IMR-90 (cell line): ENCODE data around the gene IFT57. TPM values are rescaled to one million over a fixed set of nuclear protein-coding genes. Genes with fewer than 3 reads are reported as not detected.

Experiments
- ATAC-seq: fragments of 200-7000 bp; cut with Tn5 transposase; 2 replicates; pipeline ENCODE4 v1.9.1; 2020; ENCODE audit warnings: low read depth, mild to moderate bottlenecking, moderate library complexity
- BruUV-seq: library from RNA; stranded (reverse); fragments of 400-500 nt; replicated peaks from 2 replicates; lab custom pipeline; 2021; lab: Mats Ljungman, UMichigan
- CTCF ChIA-PET: fragments of 300-600 bp; formaldehyde crosslinking; extraction: SDS; loops from one replicate; lab custom pipeline; 2021; ENCODE audit warnings: antibody characterized with exemption; lab: Yijun Ruan, JAX
- POLR2A ChIA-PET: fragments of 300-600 bp; sonication (Branson Sonifier 250); formaldehyde crosslinking; loops from one replicate; lab custom pipeline; 2022; ENCODE audit warnings: antibody characterized with exemption; ENCODE audit not compliant: unreplicated experiment; lab: Charles Lee
- DNase-seq: peaks from one replicate; pipeline ENCODE4 v3.0.0; 2013
- H2AFZ ChIP-seq: replicated peaks from 2 replicates; pipeline ENCODE3; 2013; ENCODE audit warnings: low read length, mild to moderate bottlenecking; ENCODE audit not compliant: poor library complexity
- H2AK5ac ChIP-seq: 2 replicates; pipeline ENCODE4 v1.6.1; 2013; ENCODE audit warnings: low read depth, low read length, inconsistent platforms
- H2AK9ac ChIP-seq: replicated peaks from 2 replicates; pipeline ENCODE3; 2013; ENCODE audit warnings: mild to moderate bottlenecking, low read depth, low read length, moderate library complexity; ENCODE audit not compliant: poor library complexity
- H2BK120ac ChIP-seq: 2 replicates; pipeline ENCODE4 v1.6.1; 2013; ENCODE audit warnings: low read depth, low read length, inconsistent platforms
- H2BK15ac ChIP-seq: 3 replicates; pipeline ENCODE4 v1.6.1; 2013; ENCODE audit warnings: low read depth, low read length, inconsistent platforms
- H2BK20ac ChIP-seq: 2 replicates; pipeline ENCODE4 v1.6.1; 2013; ENCODE audit warnings: low read depth, mild to moderate bottlenecking, inconsistent platforms, low read length, moderate library complexity
- H2BK5ac ChIP-seq: 2 replicates; pipeline ENCODE4 v1.6.1; 2013; ENCODE audit warnings: mild to moderate bottlenecking, low read depth, low read length, inconsistent platforms; ENCODE audit not compliant: poor library complexity, severe bottlenecking
- H3K14ac ChIP-seq: replicated peaks from 2 replicates; pipeline ENCODE4 v1.6.1; 2013; ENCODE audit warnings: low read depth, low read length, inconsistent platforms
- H3K18ac ChIP-seq: 2 replicates; pipeline ENCODE4 v1.6.1; 2013; ENCODE audit warnings: low read depth, low read length, control low read depth
- H3K23ac ChIP-seq: 2 replicates; pipeline ENCODE4 v1.6.1; 2013; ENCODE audit warnings: low read depth, low read length, inconsistent platforms
- H3K27ac ChIP-seq: 2 replicates; pipeline ENCODE4 v1.5.1; 2013; ENCODE audit warnings: mild to moderate bottlenecking, control low read depth, low read length; ENCODE audit not compliant: insufficient read depth
- H3K27me3 ChIP-seq: 2 replicates; pipeline ENCODE4 v1.6.1; 2013; ENCODE audit warnings: low read length; ENCODE audit not compliant: control insufficient read depth, insufficient read depth
- H3K36me3 ChIP-seq: 2 replicates; pipeline ENCODE4 v1.6.1; 2013; ENCODE audit warnings: low read length, mixed read lengths; ENCODE audit not compliant: control insufficient read depth, insufficient read depth
- H3K4ac ChIP-seq: 2 replicates; pipeline ENCODE4 v1.6.1; 2013; ENCODE audit warnings: low read depth, low read length, inconsistent platforms
- H3K4me1 ChIP-seq: 2 replicates; pipeline ENCODE4 v1.6.1; 2013; ENCODE audit warnings: low read length, mixed read lengths; ENCODE audit not compliant: control insufficient read depth, insufficient read depth
- H3K4me2 ChIP-seq: 2 replicates; pipeline ENCODE4 v1.6.1; 2013; ENCODE audit warnings: low read depth, mild to moderate bottlenecking, control low read depth, low read length, moderate library complexity
- H3K4me3 ChIP-seq: 2 replicates; pipeline ENCODE4 v1.5.1; 2013; ENCODE audit warnings: low read depth, mild to moderate bottlenecking, control low read depth, low read length, moderate library complexity; ENCODE audit not compliant: insufficient read depth
- H3K56ac ChIP-seq: 2 replicates; pipeline ENCODE4 v1.6.1; 2013; ENCODE audit warnings: low read length, inconsistent platforms; ENCODE audit not compliant: insufficient read depth; ENCODE audit errors: extremely low read depth
- H3K79me1 ChIP-seq, 2 experiments: 2 replicates each; pipeline ENCODE4 v1.6.1; 2013; ENCODE audit warnings: low read length in 2 of 2, inconsistent platforms in 1 of 2, low read depth in 1 of 2
- H3K9ac ChIP-seq: 2 replicates; pipeline ENCODE4 v1.6.1; 2013; ENCODE audit warnings: low read depth, low read length, control low read depth
- H3K9me1 ChIP-seq: 2 replicates; pipeline ENCODE4 v1.6.1; 2013; ENCODE audit warnings: low read length, inconsistent platforms; ENCODE audit not compliant: insufficient read depth
- H3K9me3 ChIP-seq: 2 replicates; pipeline ENCODE4 v1.6.1; 2013; ENCODE audit warnings: low read length; ENCODE audit not compliant: control insufficient read depth, insufficient read depth
- H4K20me1 ChIP-seq: 2 replicates; pipeline ENCODE4 v1.6.1; 2013; ENCODE audit warnings: low read length, inconsistent platforms; ENCODE audit not compliant: insufficient read depth
- H4K5ac ChIP-seq: 2 replicates; pipeline ENCODE4 v1.6.1; 2013; ENCODE audit warnings: mild to moderate bottlenecking, low read depth, low read length, control low read depth
- H4K8ac ChIP-seq, 2 experiments: 2 replicates each; pipeline ENCODE4 v1.6.1; 2013; ENCODE audit warnings: low read depth in 2 of 2, low read length in 2 of 2, control low read depth in 1 of 2, inconsistent platforms in 1 of 2
- H4K91ac ChIP-seq: 2 replicates; pipeline ENCODE4 v1.6.1; 2013; ENCODE audit warnings: low read depth, low read length, inconsistent platforms; ENCODE audit not compliant: insufficient read depth
- BHLHE40 ChIP-seq: fragments of 150-350 bp; IDR thresholded peaks from 2 replicates; pipeline ENCODE4 v1.6.1; 2016; ENCODE audit warnings: mild to moderate bottlenecking, low read depth, low read length
- CEBPB ChIP-seq: IDR thresholded peaks from 2 replicates; pipeline ENCODE4 v1.6.1; 2012; ENCODE audit warnings: low read depth, low read length, improper control_type of control experiment
- CHD1 ChIP-seq: IDR thresholded peaks from 2 replicates; pipeline ENCODE4 v1.6.1; 2012; ENCODE audit warnings: low read depth, low read length, improper control_type of control experiment
- CTCF ChIP-seq: conservative IDR thresholded peaks from 2 replicates; pipeline ENCODE4 v1.5.1; 2012; ENCODE audit warnings: mild to moderate bottlenecking, low read depth, low read length, improper control_type of control experiment
- FOS ChIP-seq: fragments of 150-350 bp; IDR thresholded peaks from 2 replicates; pipeline ENCODE4 v1.6.1; 2016; ENCODE audit warnings: low read depth, low read length
- MAFK ChIP-seq: IDR thresholded peaks from 2 replicates; pipeline ENCODE4 v1.6.1; 2012; ENCODE audit warnings: low read depth, low read length, improper control_type of control experiment
- MAZ ChIP-seq: IDR thresholded peaks from 2 replicates; pipeline ENCODE4 v1.6.1; 2012; ENCODE audit warnings: low read depth, mild to moderate bottlenecking, low read length, improper control_type of control experiment, moderate library complexity, borderline replicate concordance
- MXI1 ChIP-seq: IDR thresholded peaks from 2 replicates; pipeline ENCODE4 v1.6.1; 2012; ENCODE audit warnings: low read depth, mild to moderate bottlenecking, low read length, moderate library complexity, borderline replicate concordance
- NFE2L2 ChIP-seq: fragments of 150-350 bp; IDR thresholded peaks from 2 replicates; pipeline ENCODE4 v1.6.1; 2016; ENCODE audit warnings: low read depth, mild to moderate bottlenecking, low read length
- POLR2A ChIP-seq: IDR thresholded peaks from 2 replicates; pipeline ENCODE4 v1.6.1; 2012; ENCODE audit warnings: mild to moderate bottlenecking, low read depth, low read length
- RAD21 ChIP-seq: IDR thresholded peaks from 2 replicates; pipeline ENCODE4 v1.6.1; 2012; ENCODE audit warnings: low read length, improper control_type of control experiment
- RCOR1 ChIP-seq: IDR thresholded peaks from 2 replicates; pipeline ENCODE4 v1.6.1; 2012; ENCODE audit warnings: mild to moderate bottlenecking, low read length, improper control_type of control experiment; ENCODE audit not compliant: insufficient replicate concordance
- RFX5 ChIP-seq: IDR thresholded peaks from 2 replicates; pipeline ENCODE4 v1.8.0; 2012; ENCODE audit warnings: low read depth, mild to moderate bottlenecking, low read length, moderate library complexity
- SMC3 ChIP-seq: fragments of 150-350 bp; IDR thresholded peaks from 2 replicates; pipeline ENCODE4 v1.6.1; 2016; ENCODE audit warnings: low read depth, mild to moderate bottlenecking, antibody characterized with exemption, low read length, moderate library complexity
- USF2 ChIP-seq: fragments of 150-350 bp; IDR thresholded peaks from 2 replicates; pipeline ENCODE4 v1.6.1; 2017; ENCODE audit warnings: mild to moderate bottlenecking, antibody characterized with exemption, low read length, low read depth
- WGBS, 2 experiments: methylation state at CpG; one replicate each; pipeline versions ENCODE4 v1.1.5 to v1.1.7; 2013; ENCODE audit warnings: missing lambda C conversion rate in 2 of 2; ENCODE audit not compliant: insufficient read length in 1 of 2; ENCODE audit errors: extremely low coverage in 2 of 2; 5-methylcytosine and 5-hydroxymethylcytosine counted together
- dilution Hi-C: fragments of 300-500 bp; cut with HindIII; formaldehyde crosslinking; loops from one replicate; pipeline ENCODE4 v1.14.3; 2018; ENCODE audit warnings: low sequenced_read_pairs; ENCODE audit not compliant: unreplicated experiment
- in situ Hi-C: fragments of 300-500 bp; cut with MboI; formaldehyde crosslinking; loops from 3 replicates; pipeline ENCODE4 v1.14.3; 2019; ENCODE audit warnings: low sequenced_read_pairs, inconsistent platforms, mixed read lengths
- intact Hi-C: fragments of 100-400 bp; cut with micrococcal nuclease; formaldehyde crosslinking; loops from 2 replicates; pipeline ENCODE4 v1.10.0; 2022
- polyA plus RNA-seq, 3 experiments: library from polyadenylated mRNA; depleted of rRNA; stranded (reverse); fragments of >200 nt; gene quantifications; 2 replicates each; pipeline ENCODE4 v1.2.3, GENCODE V29; 2012; ENCODE audit warnings: low replicate concordance in 1 of 3
- total RNA-seq: library from RNA; depleted of rRNA; stranded (reverse); fragments of >200 nt; gene quantifications from 2 replicates; pipeline ENCODE4 v1.2.3, GENCODE V29; 2012
- TF ChIP-seq, protein P1 (sequence below): fragments of 150-350 bp; IDR thresholded peaks from 2 replicates; pipeline ENCODE4 v1.6.1; 2016; ENCODE audit warnings: low read depth, mild to moderate bottlenecking, low read length, moderate library complexity, borderline replicate concordance

Gene IFT57
- total and polyA plus RNA-seq, 2 of the 4 experiments (the other 2 are of a cell fraction), result 30.0 to 35.3 TPM

DNA sequence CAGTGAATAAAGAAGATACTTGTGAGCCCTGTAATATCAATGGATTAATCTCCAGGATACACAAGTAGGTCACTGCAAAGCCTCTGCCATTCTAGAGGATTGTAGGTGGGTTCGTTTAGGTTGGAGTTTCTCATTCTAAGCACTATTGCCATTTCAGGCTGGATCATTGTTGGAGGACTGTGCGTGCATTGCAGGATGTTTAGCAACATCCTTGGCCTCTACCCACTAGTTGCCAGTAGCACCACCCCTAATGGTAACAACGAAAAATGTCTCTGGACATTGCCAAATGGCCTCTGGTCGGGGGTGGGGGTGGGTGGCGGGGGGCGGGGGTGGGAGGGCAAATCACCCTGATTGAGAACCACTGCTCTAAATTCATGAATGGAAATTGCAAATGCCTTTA lies 4.9 kb upstream of the IFT57 start:
- DNase-seq (no peak), ATAC-seq (no peak)
- no peak overlapping the region for H2AK5ac ChIP-seq
- H3K9me3 ChIP-seq, result no peaks in the 10 kb centered on the region
- no peaks in the 10 kb centered on the region for H4K20me1 ChIP-seq
- H2BK20ac ChIP-seq, result no peak overlapping the region
- intact Hi-C loops, result loop anchor here (10.0 kb wide), 1 partner anchor 318 kb away; no protein-coding TSS in a partner anchor
- no peak overlapping the region for H2AFZ ChIP-seq
- no peak overlapping the region for H2BK120ac ChIP-seq
- no peak overlapping the region for H3K14ac ChIP-seq
- H3K18ac ChIP-seq, result no peak overlapping the region
- no peak overlapping the region for H4K91ac ChIP-seq
- H3K23ac ChIP-seq, result no peak overlapping the region
- BruUV-seq, result no TSS peak
- dilution Hi-C loops, result no loop called here
- ChIA-PET POLR2A (no interaction called here), CTCF (no interaction called here)
- H3K4ac ChIP-seq, result no peak overlapping the region
- no peak overlapping the region for H3K4me2 ChIP-seq
- no CpG with 5 or more reads among the region's 6 CpGs for WGBS, 2 experiments
- H3K9ac ChIP-seq, result no peak overlapping the region
- peaks cover 4% of the 10 kb centered on the region for H3K4me1 ChIP-seq
- no peak overlapping the region for H4K8ac ChIP-seq
- no peak for TF ChIP-seq CEBPB
- TF ChIP-seq FOS, result no peak
- no peak for TF ChIP-seq CHD1
- TF ChIP-seq RAD21, result no peak
- TF ChIP-seq RCOR1, result no peak
- TF ChIP-seq, protein P1, sequence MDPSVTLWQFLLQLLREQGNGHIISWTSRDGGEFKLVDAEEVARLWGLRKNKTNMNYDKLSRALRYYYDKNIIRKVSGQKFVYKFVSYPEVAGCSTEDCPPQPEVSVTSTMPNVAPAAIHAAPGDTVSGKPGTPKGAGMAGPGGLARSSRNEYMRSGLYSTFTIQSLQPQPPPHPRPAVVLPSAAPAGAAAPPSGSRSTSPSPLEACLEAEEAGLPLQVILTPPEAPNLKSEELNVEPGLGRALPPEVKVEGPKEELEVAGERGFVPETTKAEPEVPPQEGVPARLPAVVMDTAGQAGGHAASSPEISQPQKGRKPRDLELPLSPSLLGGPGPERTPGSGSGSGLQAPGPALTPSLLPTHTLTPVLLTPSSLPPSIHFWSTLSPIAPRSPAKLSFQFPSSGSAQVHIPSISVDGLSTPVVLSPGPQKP, result no peak
- TF ChIP-seq MXI1, result no peak
- TF ChIP-seq CTCF, result no peak
- TF ChIP-seq BHLHE40, result no peak
- TF ChIP-seq MAFK, result no peak
- TF ChIP-seq RFX5, result no peak
- TF ChIP-seq SMC3, result no peak
- TF ChIP-seq USF2, result no peak
- no peak for TF ChIP-seq NFE2L2
- no peak for TF ChIP-seq MAZ
- TF ChIP-seq POLR2A, result no peak
- peaks cover 0 to under 1% of the 10 kb centered on the region in 2 experiments; a peak in 1 of 4 replicates for H3K79me1 ChIP-seq
- H2BK5ac ChIP-seq, result no peak overlapping the region
- H2BK15ac ChIP-seq, result no peak overlapping the region
- H3K4me3 ChIP-seq, result no peak overlapping the region
- H3K9me1 ChIP-seq, result no peaks in the 10 kb centered on the region
- no peak overlapping the region for H4K5ac ChIP-seq
- H3K56ac ChIP-seq, result no peak overlapping the region
- no peak overlapping the region for H2AK9ac ChIP-seq
- no peaks in the 10 kb centered on the region; the same call in 1 of the 2 replicates for H3K27me3 ChIP-seq
- no peaks in the 10 kb centered on the region for H3K36me3 ChIP-seq
- in situ Hi-C loops, result no loop called here
- H3K27ac ChIP-seq, result no peak overlapping the region
